Esophagus muscularis mucosa (tissue), 4 donors: ENCODE results near the gene ABCA1. TPM values are rescaled to one million over a fixed set of nuclear protein-coding genes. Genes with fewer than 3 reads are reported as not detected.

Source experiments
- DNase-seq: peaks from one replicate; pipeline ENCODE4 v3.0.0-alpha.2; 2017; ENCODE audit errors: extremely low spot score
- H3K27ac ChIP-seq, 4 donors: fragments of 200-600 bp; sonication (generic); replicated peaks in 1 of 4; 1 replicate in 3 of 4; 2 replicates in 1 of 4; pipeline ENCODE4 v1.5.1; 2016 to 2019; ENCODE audit warnings: mild to moderate bottlenecking in 1 of 4
- H3K27me3 ChIP-seq, 4 donors: fragments of 200-600 bp; sonication (generic); one replicate each; pipeline versions ENCODE4 v1.5.1 to v1.6.0; 2016 to 2019
- H3K36me3 ChIP-seq, 4 donors: fragments of 200-600 bp; sonication (generic); one replicate each; pipeline ENCODE4 v1.5.1; 2016 to 2019
- H3K4me1 ChIP-seq, 4 donors: fragments of 200-600 bp; sonication (generic); one replicate each; pipeline ENCODE4 v1.5.1; 2016 to 2019
- H3K4me3 ChIP-seq, 4 donors: fragments of 200-600 bp; sonication (generic); 1 replicate in 2 of 4; 2 replicates in 2 of 4; pipeline ENCODE4 v1.5.1; 2016 to 2019; ENCODE audit warnings: mild to moderate bottlenecking in 4 of 4, moderate library complexity in 1 of 4
- H3K9me3 ChIP-seq, 4 donors: fragments of 200-600 bp; sonication (generic); 1 replicate in 3 of 4; 2 replicates in 1 of 4; pipeline ENCODE4 v1.5.1; 2016 to 2019
- CTCF ChIP-seq, 3 experiments: fragments of 200-600 bp in 2 of 3; fragments of 450-650 bp in 1 of 3; sonication (generic) in 2 of 3; IDR thresholded peaks; one replicate each; pipeline ENCODE4 v1.5.1; 2017 to 2019; ENCODE audit warnings: antibody characterized with exemption in 3 of 3, mild to moderate bottlenecking in 2 of 3, moderate library complexity in 1 of 3
- EP300 ChIP-seq: sonication (generic); formaldehyde crosslinking; IDR thresholded peaks from one replicate; pipeline ENCODE4 v1.6.1; 2017; ENCODE audit warnings: antibody characterized with exemption
- POLR2A ChIP-seq: fragments of 450-650 bp; IDR thresholded peaks from one replicate; pipeline ENCODE4 v1.6.1; 2017; ENCODE audit warnings: antibody characterized with exemption, moderate library complexity, mild to moderate bottlenecking, low read depth
- POLR2AphosphoS5 ChIP-seq, 2 donors: sonication (generic); formaldehyde crosslinking; IDR thresholded peaks; one replicate each; pipeline ENCODE4 v1.6.1; 2017; ENCODE audit warnings: antibody characterized with exemption in 2 of 2
- WGBS: methylation state at CpG from one replicate; pipeline ENCODE4 v1.1.5; 2018; 5-methylcytosine and 5-hydroxymethylcytosine counted together
- intact Hi-C: fragments of 100-400 bp; cut with DNase I; formaldehyde crosslinking; loops from one replicate; pipeline ENCODE4 v1.15.1; 2023
- total RNA-seq, 4 donors: library from RNA; depleted of rRNA; stranded (reverse); fragments of >200 nt; gene quantifications; one replicate each; pipeline versions ENCODE4 v1.1.0 to v1.2.1, GENCODE V29; 2016

Gene ABCA1
- total RNA-seq, 4 donors from 2014 or later, result 47.8 to 73.9 (median 54.7) TPM

GRCh38 chr9:104838958-104839357, 89.0 kb downstream of the ABCA1 start:
- H3K36me3 ChIP-seq, result peaks cover 68 to 97% (median 81%) of the 10 kb centered on the region in 4 donors
- intact Hi-C loops, result no loop called here
- no peak for DNase-seq

DNA sequence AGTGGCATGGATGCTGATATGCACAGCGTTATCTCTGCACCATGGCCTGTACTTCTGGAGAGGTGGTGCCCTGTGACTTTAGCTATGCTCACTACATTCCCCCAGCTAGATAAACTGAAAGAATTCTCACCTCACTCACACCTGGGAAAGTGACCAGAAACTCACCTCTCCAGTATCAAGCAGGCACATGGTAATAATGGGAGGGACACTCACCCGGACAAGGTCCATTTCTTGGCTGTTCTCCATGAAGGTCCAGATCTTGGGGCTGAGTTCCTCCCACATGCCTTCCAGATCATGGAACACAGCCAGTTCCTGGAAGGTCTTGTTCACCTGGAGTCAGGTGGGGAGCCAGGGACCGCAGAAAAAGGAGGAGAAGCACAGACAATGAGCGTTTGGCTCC, 91.2 kb downstream of the ABCA1 start:
- peaks cover 71 to 97% (median 87%) of the 10 kb centered on the region in 4 donors for H3K36me3 ChIP-seq

More at GRCh38 chr9:104838958-104839357, 89.0 kb downstream of the ABCA1 start:
- Histone ChIP-seq H3K4me1 (peaks cover 0 to 48% (median 16%) of the 10 kb centered on the region in 4 donors), H3K27ac (no peak overlapping the region), H3K4me3 (no peak overlapping the region), H3K9me3 (no peaks in the 10 kb centered on the region), H3K27me3 (no peaks in the 10 kb centered on the region)
- WGBS, result 95% methylated on average over 5 of the region's 5 CpGs
- TF ChIP-seq CTCF (IDR thresholded peaks at IDR 0.05) (no peak), POLR2AphosphoS5 (IDR thresholded peaks at IDR 0.05) (no peak), POLR2A (no peak), EP300 (no peak)

GRCh38 chr9:104836235-104836634, 91.7 kb downstream of the ABCA1 start:
- intact Hi-C loops, result no loop called here
- no peak for DNase-seq
- H3K4me3 ChIP-seq, result no peak overlapping the region
- H3K36me3 ChIP-seq, result peaks cover 76 to 97% (median 91%) of the 10 kb centered on the region in 4 donors
- no peaks in the 10 kb centered on the region for H3K27me3 ChIP-seq
- 80% methylated on average over 1 of the region's 1 CpG for WGBS
- no peak overlapping the region for H3K27ac ChIP-seq
- no peaks in the 10 kb centered on the region for H3K9me3 ChIP-seq
- H3K4me1 ChIP-seq, result peaks cover 0 to 27% (median 10%) of the 10 kb centered on the region in 4 donors
- TF ChIP-seq POLR2A (no peak), EP300 (no peak), CTCF (IDR thresholded peaks at IDR 0.05) (no peak), POLR2AphosphoS5 (IDR thresholded peaks at IDR 0.05) (no peak)

More for the DNA sequence above, 91.2 kb downstream of the ABCA1 start:
- TF ChIP-seq EP300, result no peak
- TF ChIP-seq POLR2AphosphoS5 (IDR thresholded peaks at IDR 0.05), result no peak
- no peak for TF ChIP-seq CTCF (IDR thresholded peaks at IDR 0.05)
- TF ChIP-seq POLR2A, result no peak
- Histone ChIP-seq H3K27ac (no peak overlapping the region), H3K4me1 (peaks cover 0 to 30% (median 11%) of the 10 kb centered on the region in 4 donors), H3K27me3 (no peaks in the 10 kb centered on the region), H3K4me3 (no peak overlapping the region), H3K9me3 (no peaks in the 10 kb centered on the region)
- intact Hi-C loops, result no loop called here
- WGBS, result 81% methylated on average over 2 of the region's 4 CpGs
- no peak for DNase-seq

- 83% methylated on average over 3 of the region's 3 CpGs for WGBS
- Histone ChIP-seq H3K27me3 (no peaks in the 10 kb centered on the region), H3K9me3 (no peaks in the 10 kb centered on the region), H3K4me1 (peaks cover 0 to 27% (median 10%) of the 10 kb centered on the region in 4 donors), H3K27ac (no peak overlapping the region), H3K36me3 (peaks cover 79 to 98% (median 95%) of the 10 kb centered on the region in 4 donors), H3K4me3 (no peak overlapping the region)
- no peak for TF ChIP-seq POLR2AphosphoS5 (IDR thresholded peaks at IDR 0.05)
- intact Hi-C loops, result no loop called here
- no peak for DNase-seq
Measured at GRCh38 chr9:104835161-104835560, 92.8 kb downstream of the ABCA1 start.

- Histone ChIP-seq H3K36me3 (peaks cover 79 to 98% (median 94%) of the 10 kb centered on the region in 4 donors), H3K27ac (no peak overlapping the region), H3K4me1 (peaks cover 0 to 27% (median 10%) of the 10 kb centered on the region in 4 donors), H3K4me3 (no peak overlapping the region), H3K27me3 (no peaks in the 10 kb centered on the region), H3K9me3 (no peaks in the 10 kb centered on the region)
- intact Hi-C loops, result no loop called here
- WGBS, result 59% methylated on average over 6 of the region's 6 CpGs
- TF ChIP-seq CTCF (IDR thresholded peaks at IDR 0.05) (no peak), POLR2A (no peak), EP300 (no peak)
- DNase-seq, result no peak
Measured at GRCh38 chr9:104833696-104834095, 94.3 kb downstream of the ABCA1 start.
